ENCODE data around the gene DGKZ.
"Not testable (repeated sequence)": the region's sequence is repeated elsewhere in the genome, so short reads cannot be mapped to it uniquely, and the experiment has no call there.

DGKZ gene

GRCh38 chr11:46346886-46347636 lies at the start of gene DGKZ:
Gene DGKZ (plus strand): TSS chr11:46347463. CDS start chr11:46347660, 197 bp downstream.
- DNase-seq = peak; percentile 71

DNA sequence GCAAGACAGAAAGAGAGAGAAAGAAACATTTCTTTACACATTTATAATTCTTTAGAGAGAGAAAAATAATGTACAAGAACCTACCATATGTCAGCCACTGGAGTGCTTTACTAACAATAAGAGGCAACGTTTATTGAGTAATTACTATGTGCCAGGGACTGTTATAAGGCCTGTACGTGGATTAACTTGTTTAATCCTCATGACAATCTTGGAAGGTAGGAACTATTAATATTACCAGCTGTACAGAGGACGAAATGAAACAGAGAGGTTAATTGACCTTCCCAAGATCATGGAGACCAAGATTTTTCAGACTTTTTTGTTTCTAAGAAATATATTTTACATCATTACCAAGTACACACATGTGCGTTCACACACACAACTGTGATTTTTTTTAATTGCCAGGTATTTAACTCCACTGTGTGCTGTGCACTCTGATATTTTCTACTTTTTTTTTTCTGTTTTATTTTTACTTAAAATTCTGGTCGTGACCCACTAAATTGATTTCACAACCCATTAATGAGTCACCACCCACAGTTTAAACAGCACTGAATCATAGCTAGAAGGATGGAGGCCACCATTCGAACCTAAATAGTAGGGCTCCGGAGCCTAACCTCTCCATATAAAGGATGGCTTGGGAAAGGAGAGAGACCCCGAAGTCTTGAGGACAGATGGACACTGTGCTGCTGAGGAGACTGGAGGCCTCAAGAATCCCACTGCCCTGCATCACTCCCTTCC lies 48.4 kb upstream of the DGKZ start:
- no peak for DNase-seq

GRCh38 chr11:46299451-46299961 lies 47.8 kb upstream of the DGKZ start:
- DNase-seq = no peak

- DNase-seq = peak; percentile 36
Observed at GRCh38 chr11:46300270-46300669, 47.0 kb upstream of the DGKZ start.

- DNase-seq = no peak
Observed at GRCh38 chr11:46302866-46303265, 44.4 kb upstream of the DGKZ start.

DNA sequence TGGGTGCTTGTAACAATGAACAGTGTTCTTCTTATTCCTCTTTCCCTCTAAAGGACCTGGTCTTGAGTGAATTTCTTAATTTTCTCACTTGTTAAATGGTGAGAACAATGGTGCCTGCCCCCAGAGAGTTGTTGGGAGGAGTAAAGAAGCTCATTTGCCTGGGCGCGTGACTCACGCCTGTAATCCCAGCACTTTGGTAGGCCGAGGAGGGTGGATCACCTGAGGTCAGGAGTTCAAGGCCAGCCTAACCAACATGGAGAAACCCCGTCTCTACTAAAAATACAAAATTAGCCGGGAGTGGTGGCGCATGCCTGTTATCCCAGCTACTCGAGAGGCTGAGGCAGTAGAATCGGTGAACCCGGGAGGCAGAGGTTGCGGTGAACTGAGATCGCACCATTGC lies 43.2 kb upstream of the DGKZ start:
- DNase-seq = not testable (repeated sequence)

GRCh38 chr11:46304605-46305179 lies 42.6 kb upstream of the DGKZ start:
- no peak for DNase-seq

- no peak for DNase-seq
Observed at GRCh38 chr11:46305295-46305694, 42.0 kb upstream of the DGKZ start.

- no peak for DNase-seq
Observed at GRCh38 chr11:46306296-46306853, 40.9 kb upstream of the DGKZ start.

GRCh38 chr11:46307369-46307768 lies 39.9 kb upstream of the DGKZ start:
- DNase-seq = no peak

DNA sequence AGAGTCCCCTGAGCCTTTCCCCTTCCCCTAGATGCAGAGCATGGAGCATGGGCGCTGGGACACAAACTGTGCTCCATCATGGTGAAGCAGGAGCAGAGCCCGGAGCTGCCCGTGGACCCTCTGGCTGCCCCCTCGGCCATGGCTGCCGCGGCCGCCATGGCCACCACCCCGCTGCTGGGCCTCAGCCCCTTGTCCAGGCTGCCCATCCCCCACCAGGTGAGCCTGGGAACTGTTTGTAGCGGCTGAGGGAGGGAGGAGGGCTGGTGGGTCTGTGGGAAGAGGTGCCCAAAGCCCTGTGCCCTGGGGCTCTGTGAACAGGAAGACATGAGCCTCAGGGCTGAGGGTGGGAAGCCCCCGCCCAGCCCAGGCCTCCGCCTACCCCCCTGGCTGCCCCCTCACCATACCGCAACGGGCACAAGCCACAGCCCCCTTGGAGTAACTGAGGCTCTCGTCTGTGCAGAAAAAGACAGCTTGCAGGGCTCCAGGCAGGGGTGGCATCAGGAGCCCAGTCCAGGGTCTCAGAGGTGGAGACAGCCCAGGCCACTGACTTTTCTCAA lies 39.4 kb upstream of the DGKZ start:
- no peak for DNase-seq

- peak; percentile 32 for DNase-seq
Observed at GRCh38 chr11:46308631-46309419, 38.4 kb upstream of the DGKZ start.

DNA sequence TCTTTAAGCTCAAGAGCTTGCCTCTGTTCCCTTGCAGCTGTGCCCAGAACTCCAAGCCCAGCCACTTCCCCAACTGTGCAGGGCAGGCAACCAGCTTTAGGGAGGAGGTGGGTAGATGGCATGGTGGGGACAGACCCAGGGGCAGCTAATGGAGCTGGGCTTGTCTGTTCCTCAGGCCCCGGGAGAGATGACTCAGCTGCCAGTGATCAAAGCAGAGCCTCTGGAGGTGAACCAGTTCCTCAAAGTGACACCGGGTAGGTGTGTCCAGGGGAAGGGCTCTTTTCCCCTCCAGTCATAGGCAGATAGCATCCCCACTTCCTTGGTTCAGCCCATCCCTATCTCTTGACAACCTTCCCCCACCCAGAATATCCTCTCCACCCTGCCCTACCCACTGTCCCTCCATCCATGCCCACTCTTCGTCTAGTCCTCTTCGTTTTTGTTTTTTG lies 37.4 kb upstream of the DGKZ start:
- DNase-seq = no peak

GRCh38 chr11:46315033-46315738 lies 32.1 kb upstream of the DGKZ start:
- DNase-seq = peak; percentile 29

DNA sequence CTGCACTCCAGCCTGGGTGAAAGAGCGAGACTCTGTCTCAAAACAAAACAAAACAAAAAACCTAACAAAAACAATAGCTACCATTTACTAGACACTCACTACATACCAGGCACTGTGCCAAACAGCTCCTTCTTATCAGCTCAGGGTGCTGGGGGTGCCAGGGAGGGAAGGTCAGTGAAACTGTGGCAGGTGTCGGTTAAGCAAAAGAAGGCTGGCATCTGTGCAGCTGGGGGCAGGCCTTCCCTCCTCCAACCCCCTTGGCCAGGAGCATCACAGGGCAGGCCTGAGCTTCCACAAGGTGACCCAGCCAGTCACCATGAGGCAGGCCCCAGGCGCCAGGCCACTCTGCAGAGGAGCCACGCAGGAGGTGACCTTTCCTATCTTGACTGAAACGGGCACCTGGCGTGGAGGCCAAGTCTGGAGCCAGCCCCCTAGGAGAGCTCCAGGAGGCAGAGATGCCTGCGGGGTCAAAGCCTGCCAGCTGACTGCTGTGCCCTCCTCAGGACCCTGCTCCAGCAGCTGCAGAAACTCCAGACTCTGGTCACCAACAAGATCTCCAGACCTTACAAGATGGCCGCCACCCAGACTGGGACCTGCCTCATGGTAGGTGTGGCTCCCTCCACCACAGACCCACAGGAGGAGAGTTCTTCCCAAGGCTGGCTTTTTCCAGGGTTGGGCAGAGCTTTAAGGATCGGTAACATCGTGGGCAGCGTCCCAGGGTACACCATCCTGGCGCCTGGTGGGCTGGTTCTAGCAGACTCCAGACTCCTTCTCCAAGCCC lies 31.3 kb upstream of the DGKZ start:
- no peak for DNase-seq

DNA sequence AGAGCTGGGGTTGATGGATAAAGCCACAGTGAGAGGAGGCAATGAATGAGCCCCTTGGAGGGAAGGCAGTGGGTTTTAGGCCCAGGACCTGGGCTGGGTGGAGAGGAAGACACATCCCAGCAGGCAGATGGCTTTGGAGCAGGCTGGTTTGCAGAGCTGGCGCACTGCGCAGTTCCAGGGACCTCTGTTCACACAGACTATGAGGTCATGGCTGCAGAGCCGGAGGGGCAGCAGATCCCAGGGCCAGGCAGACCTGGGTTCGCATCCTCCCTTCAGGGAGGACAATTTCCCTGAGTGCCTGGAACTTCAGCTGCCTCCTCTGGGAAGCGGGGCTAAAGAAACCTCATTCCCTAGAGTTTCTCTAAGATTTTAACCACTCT lies 28.2 kb upstream of the DGKZ start:
- DNase-seq = no peak

- no peak for DNase-seq
Observed at GRCh38 chr11:46321757-46322156, 25.5 kb upstream of the DGKZ start.

GRCh38 chr11:46322759-46323158 lies 24.5 kb upstream of the DGKZ start:
- DNase-seq = no peak

DNA sequence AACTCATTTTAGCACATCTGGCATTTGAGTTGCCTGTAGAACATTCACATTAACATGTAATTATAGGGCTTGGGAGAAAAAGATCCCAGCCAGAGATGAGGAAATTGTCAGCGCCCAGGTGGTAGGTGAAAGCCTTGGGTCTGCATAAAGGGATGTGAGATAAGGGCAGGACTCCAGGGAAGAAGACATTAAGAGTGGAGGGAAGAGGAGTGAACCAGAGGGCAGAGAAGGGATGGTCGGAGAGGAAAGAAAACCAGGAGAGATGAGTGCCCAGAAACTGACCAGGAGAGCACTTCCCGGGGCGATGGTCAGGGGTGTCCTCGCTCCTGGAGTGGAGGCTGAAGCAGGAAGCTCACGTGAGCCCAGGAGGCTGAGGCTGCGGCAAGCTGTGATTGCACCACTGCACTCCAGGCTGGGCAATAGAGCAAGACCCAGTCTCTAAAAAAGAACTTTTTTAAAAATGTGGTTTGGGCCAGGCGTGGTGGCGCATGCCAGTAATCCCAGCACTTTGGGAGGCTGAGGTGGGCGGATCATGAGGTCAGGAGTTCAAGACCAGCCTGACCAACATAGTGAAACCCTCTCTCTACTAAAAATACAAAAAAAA lies 20.3 kb upstream of the DGKZ start:
- DNase-seq = no peak

DNA sequence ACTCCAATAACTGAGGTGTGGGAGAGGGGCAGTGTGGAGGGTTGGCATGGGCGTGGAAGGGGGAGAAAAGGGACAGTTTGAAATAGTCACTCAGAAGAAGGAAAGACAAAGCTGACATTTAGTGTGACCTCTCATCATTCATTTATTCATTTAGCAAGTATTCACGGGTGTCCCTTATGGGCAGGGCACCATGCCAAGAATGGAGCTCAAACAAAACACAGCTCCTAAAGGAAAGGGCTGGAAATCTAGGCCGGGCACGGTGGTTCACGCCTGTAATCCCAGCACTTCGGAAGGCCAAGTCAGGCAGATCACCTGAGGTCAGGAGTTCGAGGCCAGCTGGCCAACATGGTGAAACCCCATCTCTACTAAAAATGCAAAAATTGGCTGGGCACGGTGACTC lies 19.4 kb upstream of the DGKZ start:
- no peak for DNase-seq

Measured in NK-92 treated with Interleukin-12 subunit alpha and Interleukin-12 subunit beta, amount 100 ng/mL, for 24 hours (cell line).